ENCODE measurements around the gene SPPL3. TPM values are rescaled to one million over a fixed set of nuclear protein-coding genes. Genes with fewer than 3 reads are reported as not detected.

SPPL3 gene
- total and polyA plus RNA-seq, 12 donors: 9.7 to 45.0 (median 35.7) TPM

DNA sequence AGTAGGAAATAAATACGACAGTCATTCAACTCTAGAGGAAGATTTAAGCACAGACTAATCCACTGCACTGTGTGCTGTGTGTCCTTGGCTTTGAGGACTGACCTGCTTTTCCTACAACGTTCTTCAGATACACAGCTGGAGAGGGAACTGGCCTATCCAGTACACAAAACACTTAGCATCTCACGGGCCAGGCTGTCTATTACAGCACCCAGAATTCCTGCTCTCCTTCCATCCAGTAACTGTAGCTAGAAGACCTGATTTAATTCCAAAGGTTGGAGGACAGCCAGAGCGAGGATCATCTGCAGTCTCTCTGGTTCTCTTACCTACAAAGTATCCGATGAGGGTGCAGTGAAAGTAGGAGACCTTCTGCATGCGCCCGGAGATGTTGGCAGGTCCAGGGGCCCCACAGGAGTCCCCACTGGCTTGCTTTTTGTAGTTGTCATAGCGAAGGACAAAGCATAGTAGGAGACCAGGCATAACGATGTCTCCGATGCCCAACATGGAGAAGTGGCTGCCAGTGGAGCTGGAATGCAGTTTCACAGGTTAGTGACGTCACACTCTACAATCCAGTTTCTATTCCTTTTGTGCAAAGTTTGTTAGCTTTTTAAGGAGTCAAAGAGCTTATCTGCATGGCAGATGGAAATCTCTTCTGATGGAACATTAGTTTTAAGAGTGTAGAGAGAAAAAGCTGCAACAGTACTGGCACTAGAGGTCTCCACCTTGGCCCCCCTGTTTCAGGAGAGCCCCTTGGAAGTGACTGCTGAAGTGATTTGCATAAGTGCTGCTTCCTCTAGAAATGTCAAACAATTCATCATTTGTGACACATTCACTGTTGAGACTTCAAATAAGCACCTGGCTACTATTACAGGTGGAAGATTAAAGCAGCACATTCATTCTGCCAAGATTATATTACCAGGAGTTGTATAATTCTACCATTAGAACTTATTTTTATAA is 136.8 kb downstream of the SPPL3 start:
- no peaks in the 10 kb centered on the region for H3K27me3 ChIP-seq
- peaks cover 0 to 5% (median under 1%) of the 10 kb centered on the region in 9 donors for H3K4me1 ChIP-seq
- H3K27ac ChIP-seq: no peak overlapping the region
- DNase-seq: no peak
- no peak overlapping the region for H3K4me3 ChIP-seq
- intact Hi-C loops (cut with DNase I): no loop called here
- no peak for ATAC-seq
- TF ChIP-seq CTCF (IDR thresholded peaks at IDR 0.05): no peak
- H3K36me3 ChIP-seq: peaks cover 0 to 94% (median 29%) of the 10 kb centered on the region in 9 donors
- H3K9me3 ChIP-seq: no peaks in the 10 kb centered on the region
- 90 to 93% methylated on average over 11 of the region's 11 CpGs for WGBS, 2 donors

GRCh38 chr12:120766566-120766965 is 137.6 kb downstream of the SPPL3 start:
- Histone ChIP-seq H3K9me3 (no peaks in the 10 kb centered on the region), H3K36me3 (peaks cover 0 to 91% (median 29%) of the 10 kb centered on the region in 9 donors), H3K27ac (no peak overlapping the region), H3K27me3 (no peaks in the 10 kb centered on the region), H3K4me3 (no peak overlapping the region), H3K4me1 (peaks cover 0 to 13% (median 7%) of the 10 kb centered on the region in 9 donors)
- TF ChIP-seq CTCF (IDR thresholded peaks at IDR 0.05): no peak
- 78 to 91% methylated on average over 5 of the region's 5 CpGs for WGBS, 2 donors
- ATAC-seq: no peak
- intact Hi-C loops (cut with DNase I): no loop called here
- DNase-seq: no peak

GRCh38 chr12:120764816-120765215 is 139.3 kb downstream of the SPPL3 start:
- WGBS, 2 donors: 86 to 87% methylated on average over 9 of the region's 9 CpGs
- Histone ChIP-seq H3K27ac (no peak overlapping the region), H3K36me3 (peaks cover 0 to 97% (median 29%) of the 10 kb centered on the region in 9 donors), H3K27me3 (no peaks in the 10 kb centered on the region), H3K9me3 (no peaks in the 10 kb centered on the region), H3K4me1 (peaks cover 0 to 19% (median 14%) of the 10 kb centered on the region in 9 donors), H3K4me3 (no peak overlapping the region)
- TF ChIP-seq CTCF (IDR thresholded peaks at IDR 0.05): no peak
- ATAC-seq (peak in 1 of 8 donors; percentile 6), DNase-seq (no peak)
- intact Hi-C loops (cut with DNase I): no loop called here

DNA sequence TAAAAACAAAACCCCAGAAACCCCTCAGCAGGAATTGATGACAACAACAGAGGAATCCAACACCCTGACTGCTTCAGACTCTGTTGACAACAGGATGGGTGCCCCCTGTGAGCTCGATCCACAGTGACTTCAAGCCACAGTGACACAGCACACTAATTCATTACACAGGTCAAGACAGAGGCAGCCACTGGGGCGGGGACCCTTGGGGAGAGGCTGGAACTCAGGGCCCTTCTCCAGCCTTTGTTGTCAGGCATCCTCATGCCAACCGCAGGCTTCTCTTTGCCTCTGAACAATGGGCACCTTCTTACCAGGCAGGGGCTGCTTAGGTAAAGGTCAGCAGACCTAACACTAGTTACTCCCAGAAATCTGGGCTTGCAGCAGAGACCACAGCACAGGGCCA is 140.9 kb downstream of the SPPL3 start:
- TF ChIP-seq CTCF (IDR thresholded peaks at IDR 0.05): no peak
- ATAC-seq (no peak), DNase-seq (no peak)
- WGBS, 2 donors: 73 to 78% methylated on average over 3 of the region's 3 CpGs
- peaks cover 0 to 19% (median 14%) of the 10 kb centered on the region in 9 donors for H3K4me1 ChIP-seq
- intact Hi-C loops (cut with DNase I): no loop called here
- no peaks in the 10 kb centered on the region for H3K27me3 ChIP-seq
- peak overlapping the region in 2 of 10 donors; percentile 81 to 85 for H3K27ac ChIP-seq
- H3K4me3 ChIP-seq: no peak overlapping the region
- no peaks in the 10 kb centered on the region for H3K9me3 ChIP-seq
- peaks cover 0 to 86% (median 22%) of the 10 kb centered on the region in 9 donors for H3K36me3 ChIP-seq
